CD4-positive, alpha-beta memory T cell (primary cell): ENCODE results near the gene RTF1. TPM values are rescaled to one million over a fixed set of nuclear protein-coding genes. Genes with fewer than 3 reads are reported as not detected.
A peak's percentile ranks its signal among the peaks of the same experiment; 100 is the strongest.

Experiments
- CTCF ChIA-PET: fragments of 350-600 bp; sonication (Branson Sonifier 250); formaldehyde crosslinking; loops from one replicate; lab custom pipeline; 2021; ENCODE audit warnings: inconsistent platforms; ENCODE audit not compliant: partially characterized antibody; lab: Charles Lee
- POLR2A ChIA-PET: fragments of 350-600 bp; sonication (Branson Sonifier 250); formaldehyde crosslinking; loops from one replicate; lab custom pipeline; 2021; ENCODE audit not compliant: partially characterized antibody; lab: Charles Lee
- DNase-seq, 5 donors: peaks; one replicate each; pipeline versions ENCODE4 v3.0.0 to v3.0.0-alpha.2; 2020 to 2022; ENCODE audit warnings: mixed read lengths in 1 of 5
- H3K27ac ChIP-seq: one replicate; pipeline ENCODE4 v1.7.0; 2013; ENCODE audit warnings: low read depth, low read length
- H3K27me3 ChIP-seq: 2 replicates; pipeline ENCODE4 v1.7.0; 2013; ENCODE audit warnings: mild to moderate bottlenecking, low read length, moderate library complexity; ENCODE audit not compliant: insufficient read depth
- H3K36me3 ChIP-seq: 2 replicates; pipeline ENCODE4 v1.7.0; 2013; ENCODE audit warnings: mild to moderate bottlenecking, low read length, moderate library complexity; ENCODE audit not compliant: insufficient read depth
- H3K4me1 ChIP-seq: 2 replicates; pipeline ENCODE4 v1.7.0; 2013; ENCODE audit warnings: mild to moderate bottlenecking, low read length, moderate library complexity; ENCODE audit not compliant: insufficient read depth
- H3K4me3 ChIP-seq, 2 donors: one replicate each; pipeline ENCODE4 v1.7.0; 2013; ENCODE audit warnings: low read length in 2 of 2, mild to moderate bottlenecking in 1 of 2
- H3K9me3 ChIP-seq, 2 donors: one replicate each; pipeline ENCODE4 v1.7.0; 2013; ENCODE audit warnings: low read length in 2 of 2, control low read depth in 1 of 2; ENCODE audit not compliant: control insufficient read depth in 1 of 2
- H3K27ac Mint-ChIP-seq, 7 donors: one replicate each; pipeline ENCODE4 v1.8.0; 2020 to 2021; ENCODE audit warnings: mixed read lengths in 7 of 7, mild to moderate bottlenecking in 6 of 7, inconsistent platforms in 3 of 7, moderate library complexity in 3 of 7
- H3K27me3 Mint-ChIP-seq, 2 donors: one replicate each; pipeline ENCODE4 v1.8.0; 2020 to 2021; ENCODE audit warnings: mixed read lengths in 2 of 2
- H3K36me3 Mint-ChIP-seq, 2 donors: one replicate each; pipeline ENCODE4 v1.8.0; 2020 to 2021; ENCODE audit warnings: mixed read lengths in 2 of 2, inconsistent platforms in 1 of 2, mild to moderate bottlenecking in 1 of 2
- H3K4me1 Mint-ChIP-seq, 4 donors: one replicate each; pipeline ENCODE4 v1.8.0; 2020 to 2021; ENCODE audit warnings: mixed read lengths in 4 of 4, mild to moderate bottlenecking in 1 of 4
- H3K4me3 Mint-ChIP-seq, 8 donors: one replicate each; pipeline ENCODE4 v1.8.0; 2020 to 2021; ENCODE audit warnings: mixed read lengths in 8 of 8, mild to moderate bottlenecking in 7 of 8, moderate library complexity in 6 of 8, inconsistent platforms in 3 of 8
- H3K9me3 Mint-ChIP-seq, 8 donors: one replicate each; pipeline ENCODE4 v1.8.0; 2020 to 2021; ENCODE audit warnings: mixed read lengths in 8 of 8, mild to moderate bottlenecking in 5 of 8, inconsistent platforms in 3 of 8, moderate library complexity in 1 of 8
- intact Hi-C: fragments of 100-400 bp; cut with micrococcal nuclease; formaldehyde crosslinking; loops from one replicate; pipeline ENCODE4 v1.15.1; 2023
- polyA plus RNA-seq, 2 donors: library from polyadenylated mRNA; unstranded; fragments of 300-500 nt; fragmentation: Illumina TruSeq; gene quantifications; one replicate each; pipeline ENCODE4 v1.2.3, GENCODE V29; 2021
- total RNA-seq, 2 experiments: library from RNA; stranded (reverse); gene quantifications; one replicate each; pipeline ENCODE4 v1.2.3, GENCODE V29; 2021

The RTF1 gene
- total and polyA plus RNA-seq, 4 experiments from 2014 or later: 7.4 to 35.9 (median 30.8) TPM

DNA sequence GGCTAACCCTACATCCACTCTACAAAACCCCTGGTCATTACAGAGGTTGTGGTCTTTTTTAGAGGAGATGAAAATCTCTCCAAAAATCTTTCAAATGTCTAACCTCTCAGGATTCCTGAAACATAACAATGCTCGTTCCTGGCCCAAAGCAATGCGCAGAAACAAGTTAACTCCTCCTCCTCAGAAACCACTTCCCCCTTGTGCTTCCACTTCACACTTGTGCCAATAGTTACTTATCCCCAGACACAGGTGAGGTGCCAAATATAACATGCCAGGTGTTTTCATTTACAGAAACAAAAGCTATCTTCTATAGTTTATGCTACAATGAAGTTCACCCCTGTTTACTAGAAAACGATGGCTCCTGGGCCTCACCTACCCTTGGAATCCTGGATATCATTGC is 20.8 kb upstream of the RTF1 start:
- POLR2A ChIA-PET: no interaction called here
- CTCF ChIA-PET: no interaction called here

DNA sequence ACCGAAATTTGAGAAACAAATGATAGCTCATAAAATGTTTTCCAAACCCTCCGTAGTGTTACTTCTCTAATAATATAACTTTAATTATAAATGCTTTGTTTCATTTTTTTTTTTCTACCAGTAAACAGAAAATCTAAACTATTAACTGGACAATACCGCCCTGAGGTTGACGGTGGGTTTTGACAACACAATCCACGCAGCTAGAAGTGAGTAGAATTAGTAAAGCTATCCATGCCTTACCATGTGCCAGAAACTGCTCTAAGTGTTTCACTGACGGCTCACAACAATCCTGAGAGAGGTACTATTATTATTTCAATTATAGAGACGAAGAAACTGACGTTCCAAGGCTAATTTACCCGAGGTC is 15.0 kb upstream of the RTF1 start:
- DNase-seq: no peak
- peak overlapping the region; percentile 74 to 87 for H3K4me3 ChIP-seq
- peaks cover 17% of the 10 kb centered on the region for H3K4me1 ChIP-seq
- no peaks in the 10 kb centered on the region for H3K27me3 ChIP-seq
- Mint-ChIP-seq H3K27ac (peak overlapping the region; percentile 92 to 97 (median 96)), H3K27me3 (no peaks in the 10 kb centered on the region), H3K4me3 (peak overlapping the region; percentile 88 to 99 (median 95)), H3K36me3 (peaks cover 0 to 10% of the 10 kb centered on the region in 2 donors), H3K9me3 (peaks cover 0 to 2% (median 0%) of the 10 kb centered on the region in 8 donors), H3K4me1 (peaks cover 8 to 33% (median 15%) of the 10 kb centered on the region in 4 donors)
- peak overlapping the region; percentile 69 for H3K27ac ChIP-seq
- H3K9me3 ChIP-seq: no peaks in the 10 kb centered on the region
- CTCF ChIA-PET: interaction anchor here (0.6 to 1.0 kb wide), 2 partner anchors 25 to 171 kb away, joined by 3 to 6 read pairs; partner anchors contain the start of gene CHP1
- intact Hi-C loops: loop anchor here (1.0 to 2.0 kb wide), 3 partner anchors 15 to 171 kb away; partner anchors contain the start of genes CHP1, EXD1, NUSAP1 and OIP5
- H3K36me3 ChIP-seq: peaks cover under 1% of the 10 kb centered on the region
- POLR2A ChIA-PET: interaction anchor here (0.8 to 1.5 kb wide), 9 partner anchors 9 to 1732 kb away, joined by 3 to 5 read pairs (median 3); partner anchors contain the start of genes CHP1, MAPKBP1 and TMEM62

More for the DNA sequence above, 20.8 kb upstream of the RTF1 start:
- peaks cover 21% of the 10 kb centered on the region for H3K36me3 ChIP-seq
- no peaks in the 10 kb centered on the region for H3K27me3 ChIP-seq
- H3K9me3 ChIP-seq: no peaks in the 10 kb centered on the region
- Mint-ChIP-seq H3K27me3 (no peaks in the 10 kb centered on the region), H3K4me1 (peaks cover 14 to 25% (median 20%) of the 10 kb centered on the region in 4 donors), H3K9me3 (no peaks in the 10 kb centered on the region), H3K4me3 (no peak overlapping the region), H3K27ac (peak overlapping the region in 3 of 7 donors; percentile 15 to 62 (median 52)), H3K36me3 (peaks cover 29 to 30% of the 10 kb centered on the region in 2 donors)
- H3K4me3 ChIP-seq: no peak overlapping the region
- DNase-seq: no peak
- H3K27ac ChIP-seq: no peak overlapping the region
- peaks cover 15% of the 10 kb centered on the region for H3K4me1 ChIP-seq
- intact Hi-C loops: no loop called here

DNA sequence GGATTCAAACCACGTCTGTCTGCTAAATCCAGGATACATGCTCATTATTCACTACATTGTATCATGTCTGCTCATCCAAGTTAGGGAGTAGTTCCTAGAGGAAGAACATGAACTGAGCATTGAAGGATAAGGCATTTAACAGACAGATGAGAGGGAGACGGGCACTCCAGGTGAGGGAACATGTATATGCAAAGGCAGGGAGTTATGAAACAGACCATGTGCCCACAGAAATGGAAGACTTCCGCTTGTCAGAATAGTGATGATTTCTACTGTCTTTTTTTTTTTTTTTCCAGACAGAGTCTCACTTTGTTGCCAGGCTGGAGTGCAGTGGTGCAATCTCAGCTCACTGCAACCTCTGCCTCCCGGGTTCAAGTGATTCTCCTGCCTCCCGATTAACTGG is 9.6 kb upstream of the RTF1 start:
- H3K27me3 Mint-ChIP-seq: no peaks in the 10 kb centered on the region
- no peak for DNase-seq
- peaks cover 0 to 2% (median 0%) of the 10 kb centered on the region in 8 donors for H3K9me3 Mint-ChIP-seq
- intact Hi-C loops: no loop called here
- no peaks in the 10 kb centered on the region for H3K27me3 ChIP-seq
- no peaks in the 10 kb centered on the region for H3K36me3 ChIP-seq
- H3K36me3 Mint-ChIP-seq: peaks cover 0 to 6% of the 10 kb centered on the region in 2 donors
- POLR2A ChIA-PET: no interaction called here
- CTCF ChIA-PET: no interaction called here
- H3K27ac ChIP-seq: no peak overlapping the region
- H3K27ac Mint-ChIP-seq: no peak overlapping the region
- no peak overlapping the region for H3K4me3 Mint-ChIP-seq
- peaks cover 5 to 22% (median 10%) of the 10 kb centered on the region in 4 donors for H3K4me1 Mint-ChIP-seq
- H3K4me1 ChIP-seq: peaks cover 6% of the 10 kb centered on the region
- H3K4me3 ChIP-seq: no peak overlapping the region
- H3K9me3 ChIP-seq: no peaks in the 10 kb centered on the region

DNA sequence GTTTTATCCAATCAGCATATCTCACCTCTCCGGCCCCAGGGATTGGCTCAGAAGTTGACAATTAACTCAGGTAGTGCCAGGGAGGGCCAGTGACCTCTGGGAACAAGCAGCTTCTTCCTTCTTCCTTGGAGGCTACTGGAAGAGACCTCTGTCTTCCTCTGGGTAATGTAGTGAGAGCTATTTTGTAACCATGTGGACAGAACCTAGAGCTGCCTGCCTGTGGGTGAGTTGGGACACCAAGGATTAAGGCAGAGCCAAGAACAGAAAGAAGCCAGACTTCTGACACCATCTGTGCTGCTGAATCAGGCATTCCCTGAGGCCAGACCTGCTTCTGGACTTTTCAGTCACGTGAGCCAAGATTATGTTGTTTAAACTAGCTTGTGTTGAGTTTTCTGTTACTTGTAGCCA is 8.7 kb upstream of the RTF1 start:
- H3K9me3 Mint-ChIP-seq: no peaks in the 10 kb centered on the region
- POLR2A ChIA-PET: no interaction called here
- Histone ChIP-seq H3K4me1 (peaks cover 2% of the 10 kb centered on the region), H3K27me3 (no peaks in the 10 kb centered on the region), H3K4me3 (no peak overlapping the region), H3K27ac (no peak overlapping the region), H3K9me3 (no peaks in the 10 kb centered on the region), H3K36me3 (no peaks in the 10 kb centered on the region)
- CTCF ChIA-PET: no interaction called here
- no peaks in the 10 kb centered on the region for H3K36me3 Mint-ChIP-seq
- intact Hi-C loops: no loop called here
- H3K27ac Mint-ChIP-seq: peak overlapping the region in 1 of 7 donors; percentile 12
- DNase-seq: no peak
- peaks cover 3 to 16% (median 5%) of the 10 kb centered on the region in 4 donors for H3K4me1 Mint-ChIP-seq
- no peaks in the 10 kb centered on the region for H3K27me3 Mint-ChIP-seq
- H3K4me3 Mint-ChIP-seq: no peak overlapping the region

DNA sequence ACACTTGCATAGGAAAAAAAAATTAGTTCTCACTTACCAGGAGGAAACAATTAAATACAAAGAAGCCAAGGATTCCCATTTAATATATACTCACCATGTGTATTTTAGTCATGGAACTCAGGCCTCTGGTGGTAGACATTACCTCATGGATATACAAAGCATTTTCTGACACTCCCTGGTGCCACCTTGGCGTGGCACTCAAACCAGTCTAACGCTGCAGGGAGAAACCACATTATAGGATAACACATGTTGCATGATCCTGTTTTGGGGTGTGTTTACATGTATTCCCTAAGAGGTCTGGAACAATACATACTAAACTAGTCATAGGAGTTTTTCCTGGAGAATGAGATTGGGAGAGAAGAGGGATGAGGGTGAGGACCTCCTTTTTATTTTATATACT is 5.9 kb upstream of the RTF1 start:
- no peak overlapping the region for H3K27ac ChIP-seq
- DNase-seq: no peak
- Mint-ChIP-seq H3K27me3 (no peaks in the 10 kb centered on the region), H3K4me3 (no peak overlapping the region), H3K27ac (no peak overlapping the region), H3K36me3 (no peaks in the 10 kb centered on the region), H3K4me1 (peaks cover 3 to 10% (median 6%) of the 10 kb centered on the region in 4 donors), H3K9me3 (no peaks in the 10 kb centered on the region)
- no peaks in the 10 kb centered on the region for H3K9me3 ChIP-seq
- CTCF ChIA-PET: no interaction called here
- peaks cover 8% of the 10 kb centered on the region for H3K4me1 ChIP-seq
- H3K27me3 ChIP-seq: no peaks in the 10 kb centered on the region
- POLR2A ChIA-PET: interaction anchor here (0.8 kb wide), 1 partner anchor 9 kb away, joined by 3 read pairs; no protein-coding TSS in a partner anchor
- intact Hi-C loops: no loop called here
- no peaks in the 10 kb centered on the region for H3K36me3 ChIP-seq
- no peak overlapping the region for H3K4me3 ChIP-seq

DNA sequence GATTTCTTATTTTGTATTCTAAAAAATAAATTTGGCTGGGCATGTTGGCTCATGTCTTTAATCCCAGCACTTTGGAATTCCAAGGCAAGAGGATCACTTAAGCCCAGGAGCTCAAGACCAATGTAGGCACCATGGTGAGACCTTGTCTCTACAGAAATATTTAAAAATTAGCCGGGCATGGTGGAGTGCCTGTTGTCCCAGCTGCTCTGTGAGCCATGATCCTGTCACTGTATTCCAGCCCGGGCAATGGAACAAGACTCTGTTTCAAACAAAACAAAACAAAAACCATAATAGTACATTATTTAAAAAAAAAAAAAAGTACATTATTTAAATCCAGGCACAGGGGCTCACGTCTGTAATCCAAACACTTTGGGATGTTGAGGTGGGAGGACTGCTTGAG is 5.5 kb upstream of the RTF1 start:
- CTCF ChIA-PET: no interaction called here
- Mint-ChIP-seq H3K4me3 (no peak overlapping the region), H3K36me3 (no peaks in the 10 kb centered on the region), H3K9me3 (no peaks in the 10 kb centered on the region), H3K27me3 (no peaks in the 10 kb centered on the region), H3K27ac (no peak overlapping the region), H3K4me1 (peaks cover 5 to 14% (median 10%) of the 10 kb centered on the region in 4 donors)
- no peak overlapping the region for H3K27ac ChIP-seq
- no peaks in the 10 kb centered on the region for H3K9me3 ChIP-seq
- no peak for DNase-seq
- no peaks in the 10 kb centered on the region for H3K36me3 ChIP-seq
- intact Hi-C loops: no loop called here
- no peak overlapping the region for H3K4me3 ChIP-seq
- POLR2A ChIA-PET: no interaction called here
- peaks cover 12% of the 10 kb centered on the region for H3K4me1 ChIP-seq
- no peaks in the 10 kb centered on the region for H3K27me3 ChIP-seq

DNA sequence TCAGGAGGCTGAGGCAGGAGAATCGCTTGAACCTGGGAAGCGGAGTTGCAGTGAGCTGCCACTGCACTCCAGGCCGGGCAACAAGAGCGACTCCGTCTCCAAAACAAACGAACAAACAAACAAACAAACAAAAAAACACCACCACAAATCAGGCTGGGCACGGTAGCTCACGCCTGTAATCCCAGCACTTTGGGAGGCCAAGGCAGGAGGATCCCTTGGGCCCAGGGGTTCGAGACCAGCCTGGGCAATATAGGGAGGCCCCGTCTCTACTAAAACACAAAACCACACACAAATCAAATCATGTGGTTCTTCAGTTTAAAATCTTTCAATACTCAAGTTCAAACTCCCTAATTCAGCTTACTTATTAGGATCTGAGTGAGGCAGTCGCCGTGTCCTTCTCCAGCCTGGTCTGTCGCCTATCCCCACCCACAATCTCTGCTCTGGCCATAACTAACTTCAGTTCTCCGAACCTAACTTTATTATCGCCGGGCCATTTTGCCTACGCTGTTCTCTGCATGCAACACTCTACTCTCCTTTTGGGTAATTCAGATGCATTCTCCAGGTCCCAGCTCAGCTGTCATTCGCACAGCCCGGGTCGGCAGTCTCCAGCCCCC is 660 bp upstream of the RTF1 start:
- DNase-seq: no peak
- H3K9me3 ChIP-seq: no peaks in the 10 kb centered on the region
- peak overlapping the region; percentile 72 for H3K27ac ChIP-seq
- H3K36me3 Mint-ChIP-seq: peaks cover 0 to 8% of the 10 kb centered on the region in 2 donors
- no peaks in the 10 kb centered on the region for H3K27me3 ChIP-seq
- H3K4me3 ChIP-seq: peak overlapping the region; percentile 91 to 100
- peaks cover 34% of the 10 kb centered on the region for H3K4me1 ChIP-seq
- peak overlapping the region; percentile 91 to 96 (median 96) for H3K4me3 Mint-ChIP-seq
- H3K9me3 Mint-ChIP-seq: no peaks in the 10 kb centered on the region
- peaks cover 24 to 55% (median 37%) of the 10 kb centered on the region in 4 donors for H3K4me1 Mint-ChIP-seq
- H3K27me3 Mint-ChIP-seq: no peaks in the 10 kb centered on the region
- ChIA-PET POLR2A (interaction anchor here (0.6 to 1.3 kb wide), 4 partner anchors 13 to 285 kb away, joined by 3 to 5 read pairs (median 3); partner anchors contain the start of genes NUSAP1 and OIP5), CTCF (no interaction called here)
- peak overlapping the region; percentile 86 to 98 (median 94) for H3K27ac Mint-ChIP-seq
- H3K36me3 ChIP-seq: no peaks in the 10 kb centered on the region
- intact Hi-C loops: loop anchor here (2.0 to 5.0 kb wide), 5 partner anchors 84 to 555 kb away; partner anchors contain the start of genes CHP1, EXD1, NUSAP1 and OIP5
